GM18502 (cell line): Measurements from ENCODE around the gene MYO3A.
A peak's percentile ranks its signal among the peaks of the same experiment; 100 is the strongest.
"Not testable (repeated sequence)": the region's sequence is repeated elsewhere in the genome, so short reads cannot be mapped to it uniquely, and the experiment has no call there.

Experiments used
- ATAC-seq: cut with Tn5 transposase; IDR thresholded peaks from one replicate; pipeline ENCODE4 v1.9.1; 2021; ENCODE audit warnings: mild to moderate bottlenecking; ENCODE audit not compliant: unreplicated experiment, poor library complexity

MYO3A gene

DNA sequence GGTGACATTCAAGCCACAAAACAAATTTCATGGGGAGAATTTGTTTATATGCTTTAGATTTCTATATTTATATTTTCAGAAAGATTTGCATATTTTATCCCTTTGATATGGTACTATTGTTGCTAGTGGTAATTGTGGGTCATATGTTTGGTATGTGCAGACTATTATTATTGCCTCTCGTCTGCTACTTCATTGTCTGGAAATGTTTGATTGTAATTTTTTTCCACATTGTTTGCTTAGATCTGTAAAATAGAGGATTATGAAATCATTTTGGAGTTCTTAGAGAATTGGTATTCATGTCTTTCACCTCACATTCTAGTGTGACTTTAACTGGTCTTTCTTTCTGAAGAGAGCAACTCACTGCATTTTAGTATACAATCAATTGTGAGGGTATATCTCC is 44.7 kb downstream of the MYO3A start:
- no peak for ATAC-seq

DNA sequence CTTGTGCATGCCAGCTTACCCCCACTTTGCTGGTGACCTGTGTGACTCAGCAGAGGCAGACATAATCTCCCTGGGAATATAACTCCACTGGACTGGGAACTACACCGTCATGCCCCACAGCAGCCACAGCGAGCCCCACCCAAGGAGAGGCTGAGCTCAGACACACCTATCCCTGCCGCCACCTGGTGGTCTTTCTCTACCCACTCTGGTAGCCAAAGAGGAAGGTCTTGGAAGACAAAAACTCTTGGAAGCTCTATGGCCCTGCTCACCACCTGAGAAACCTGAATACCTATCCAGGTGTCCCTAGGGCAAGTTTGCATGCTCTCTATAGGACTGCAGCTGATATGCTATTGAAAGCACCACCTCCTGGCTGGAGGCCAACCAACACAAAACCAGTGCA is 48.1 kb downstream of the MYO3A start:
- no peak for ATAC-seq

- no peak for ATAC-seq
Measured at GRCh38 chr10:25988583-25988982, 54.6 kb downstream of the MYO3A start.

- ATAC-seq = no peak
Measured at GRCh38 chr10:25989951-25990350, 55.9 kb downstream of the MYO3A start.

DNA sequence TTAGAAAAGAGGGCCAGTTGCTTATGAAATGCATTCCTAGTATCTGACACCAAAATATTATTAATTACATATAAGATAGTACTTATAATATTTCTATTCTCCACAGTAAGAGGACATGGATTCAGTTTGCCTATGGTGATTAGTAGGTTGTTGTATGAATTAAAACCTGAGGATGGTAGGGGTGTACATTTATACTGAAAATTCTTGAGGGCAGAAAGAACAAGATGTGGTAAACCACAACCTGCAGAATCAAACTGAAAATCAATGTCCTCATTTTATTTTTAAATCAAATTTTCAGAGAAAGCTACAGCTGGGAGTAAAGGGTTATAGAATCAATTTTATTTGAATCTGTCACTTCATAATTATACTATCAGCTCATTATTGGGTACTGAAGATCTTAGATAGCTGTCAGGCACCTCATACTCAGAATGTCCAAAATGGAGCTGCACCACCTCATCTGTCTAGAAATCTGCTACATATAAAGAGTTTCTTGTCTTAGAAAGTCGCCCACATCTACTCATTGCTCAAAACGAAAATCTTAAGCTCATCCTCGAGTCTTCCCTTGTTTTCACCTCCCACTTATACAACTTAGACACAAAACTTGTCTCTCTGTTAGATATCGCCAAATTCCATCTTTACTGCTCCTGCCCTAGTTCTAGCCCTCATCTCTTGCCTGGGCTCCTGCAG is 65.4 kb downstream of the MYO3A start:
- ATAC-seq = peak; percentile 59

- ATAC-seq = no peak
Measured at GRCh38 chr10:26000971-26001370, 66.9 kb downstream of the MYO3A start.

DNA sequence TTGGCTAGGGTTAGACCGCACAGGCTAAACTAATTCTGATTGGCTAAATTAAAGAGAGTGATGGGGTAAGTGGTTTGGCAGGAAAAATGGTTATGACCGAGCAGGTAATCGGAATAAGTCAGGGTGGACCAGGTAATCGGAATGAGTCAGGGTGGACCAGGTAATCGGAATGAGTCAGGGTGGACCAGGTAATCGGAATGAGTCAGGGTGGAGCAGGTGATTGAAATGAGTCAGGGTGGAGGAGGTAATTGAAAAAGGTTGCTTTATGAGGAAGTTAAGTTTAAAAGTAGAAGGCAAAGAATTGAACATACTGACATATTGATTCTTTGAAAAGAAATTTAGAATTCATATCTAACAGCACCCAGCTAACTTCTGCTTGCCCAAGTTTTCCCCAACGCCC is 68.4 kb downstream of the MYO3A start:
- ATAC-seq = not testable (repeated sequence)

DNA sequence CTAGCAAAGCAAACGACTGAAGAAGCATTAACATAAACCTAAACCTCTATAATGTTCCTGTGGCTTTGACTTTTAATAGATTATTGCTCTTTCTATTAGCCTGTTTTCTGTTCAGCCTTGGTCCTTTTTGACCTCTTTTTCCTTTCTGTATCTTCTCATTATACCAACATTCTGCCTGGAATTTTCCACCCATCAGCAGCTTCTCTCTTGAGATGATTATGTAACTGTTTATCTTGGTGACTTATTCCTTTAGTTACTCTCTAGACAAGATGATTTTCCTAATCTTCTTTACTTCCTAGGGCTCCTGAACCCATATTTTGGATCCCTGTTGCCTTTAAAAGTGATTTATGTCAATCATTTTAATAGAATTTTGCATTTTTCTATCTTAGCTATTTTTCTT is 81.1 kb downstream of the MYO3A start:
- no peak for ATAC-seq

DNA sequence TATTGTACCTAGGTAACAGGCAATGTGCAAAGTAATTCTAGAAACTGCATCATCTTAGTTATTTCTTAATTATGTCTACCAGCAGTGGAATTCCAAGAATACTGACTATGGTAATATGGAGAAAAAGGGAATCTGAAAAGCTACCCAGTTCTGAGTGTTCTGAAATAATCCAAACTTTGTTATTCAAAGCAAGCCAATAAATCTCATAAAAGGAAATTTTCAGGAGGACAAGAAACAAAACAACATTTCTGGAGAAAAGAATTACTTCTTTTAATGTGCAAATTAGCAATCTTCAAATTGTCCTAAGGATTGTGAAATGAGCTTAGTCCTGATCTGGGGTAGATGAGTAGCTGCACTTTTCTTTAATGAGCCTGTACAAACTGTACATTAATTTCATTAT is 88.8 kb downstream of the MYO3A start:
- ATAC-seq = no peak

GRCh38 chr10:26024303-26024702 is 90.3 kb downstream of the MYO3A start:
- no peak for ATAC-seq

DNA sequence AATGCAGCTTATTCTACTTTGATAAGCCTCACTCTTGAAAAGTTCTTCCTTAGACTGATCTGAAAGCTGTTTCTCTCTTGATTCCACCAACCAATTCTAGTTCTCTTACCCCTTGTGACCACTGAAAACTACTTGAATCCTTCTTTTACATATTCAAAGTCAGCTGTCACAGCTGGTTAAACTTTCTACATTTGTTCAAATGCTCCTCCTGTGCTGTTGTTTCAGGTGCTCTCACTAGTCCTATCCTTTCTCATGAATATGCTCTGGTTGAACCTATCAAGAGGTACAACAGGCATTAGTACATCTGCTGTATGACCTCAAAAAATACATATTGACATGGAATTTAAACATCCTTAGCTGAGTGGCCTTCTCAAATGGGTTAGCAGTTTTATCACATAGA is 91.5 kb downstream of the MYO3A start:
- ATAC-seq = no peak

- no peak for ATAC-seq
Measured at GRCh38 chr10:26029858-26030257, 95.8 kb downstream of the MYO3A start.

DNA sequence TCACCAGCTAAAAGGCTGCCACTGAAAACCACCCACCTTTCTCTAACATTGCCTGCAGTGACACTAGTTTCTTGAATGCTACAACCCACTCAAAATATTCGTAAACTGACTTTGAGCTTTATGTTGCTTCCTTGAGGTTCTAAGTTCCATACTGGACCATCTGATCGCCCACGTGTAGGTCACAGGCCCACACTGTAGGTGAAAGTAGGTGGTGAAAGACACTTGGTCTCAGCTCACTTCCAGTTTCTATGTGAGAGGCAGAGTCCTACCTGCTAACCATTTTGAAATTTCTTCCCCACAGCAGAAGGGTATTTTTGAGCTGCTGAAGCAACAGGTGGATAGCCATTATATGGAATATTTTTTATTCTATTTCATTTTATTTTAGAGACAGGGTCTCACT is 97.3 kb downstream of the MYO3A start:
- no peak for ATAC-seq

GRCh38 chr10:26043469-26043868 is 109.4 kb downstream of the MYO3A start:
- ATAC-seq = no peak

DNA sequence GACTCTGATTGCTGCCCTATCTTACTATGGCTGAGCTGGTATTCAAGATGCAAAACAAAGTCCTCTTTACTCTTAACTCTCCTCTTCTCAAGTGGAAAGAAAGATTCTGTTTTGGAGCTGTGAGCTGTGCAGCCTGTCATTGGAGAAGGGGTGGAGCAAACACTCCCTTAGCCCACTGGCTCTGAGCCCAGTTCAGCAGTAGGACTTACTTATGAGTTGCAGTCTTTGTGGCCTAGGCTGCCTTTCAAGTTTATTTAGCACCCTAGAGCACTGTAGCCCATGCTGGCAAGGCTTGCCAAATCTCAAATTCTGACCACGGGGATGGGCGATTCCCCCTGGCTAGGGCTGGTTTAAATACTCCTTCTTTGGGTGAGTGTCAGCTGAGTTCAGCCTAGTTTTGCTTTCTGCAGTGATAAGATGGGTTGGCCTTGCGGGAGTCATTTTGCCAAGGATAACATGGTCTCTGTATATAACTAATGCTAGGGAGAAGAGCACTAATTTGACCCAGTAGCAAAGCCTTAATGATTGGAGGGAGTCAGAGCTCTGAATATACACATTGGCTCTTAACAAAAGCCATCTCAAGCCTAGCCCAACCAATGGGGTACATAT is 110.2 kb downstream of the MYO3A start:
- no peak for ATAC-seq

- ATAC-seq = no peak
Measured at GRCh38 chr10:26046073-26046700, 112.2 kb downstream of the MYO3A start.

- ATAC-seq = no peak
Measured at GRCh38 chr10:26048756-26049155, 114.7 kb downstream of the MYO3A start.

DNA sequence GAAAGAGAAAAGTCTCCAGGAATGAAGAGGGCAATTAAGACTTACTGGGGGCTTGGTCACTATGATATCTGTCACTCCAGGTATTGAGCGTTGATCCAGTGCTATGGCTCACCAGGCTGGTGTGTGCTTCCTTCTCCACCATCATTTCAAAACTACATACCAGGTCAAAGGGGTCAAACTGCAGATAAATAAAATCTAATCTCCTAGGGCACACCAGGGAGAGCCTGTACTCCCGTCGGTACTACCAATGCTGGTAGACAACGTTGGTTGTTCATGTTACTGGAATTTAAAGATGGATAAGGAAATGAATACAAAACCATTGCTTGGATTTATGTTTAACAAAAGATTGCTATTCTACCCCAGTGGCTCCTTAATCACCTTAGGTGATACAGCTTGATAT is 118.3 kb downstream of the MYO3A start:
- no peak for ATAC-seq

DNA sequence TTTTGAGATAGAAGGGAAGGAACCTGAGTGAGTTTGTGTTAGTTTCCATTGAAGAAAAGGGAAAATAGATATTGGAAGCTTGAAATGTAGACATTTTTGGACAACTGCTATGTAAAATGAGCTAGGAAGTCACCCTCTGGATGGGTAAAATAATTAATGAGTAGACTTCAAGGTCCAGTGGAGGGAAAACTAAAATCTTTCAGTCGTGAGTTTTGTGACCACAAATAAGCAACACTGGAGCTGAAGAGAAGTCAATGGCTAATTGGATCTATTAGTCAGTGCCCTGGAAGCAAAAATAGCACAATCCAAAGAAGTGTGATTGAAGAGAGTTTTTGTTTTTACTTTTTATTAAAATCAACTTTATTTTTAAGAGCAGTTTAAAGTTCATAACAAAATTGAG is 123.4 kb downstream of the MYO3A start:
- no peak for ATAC-seq

- ATAC-seq = no peak
Measured at GRCh38 chr10:26064106-26064505, 130.1 kb downstream of the MYO3A start.

GRCh38 chr10:26067680-26068079 is 133.7 kb downstream of the MYO3A start:
- no peak for ATAC-seq

- not testable (repeated sequence) for ATAC-seq
Measured at GRCh38 chr10:26080971-26081370, 146.9 kb downstream of the MYO3A start.
